ENCODE results near the gene PPP1R3G. TPM values are rescaled to one million over a fixed set of nuclear protein-coding genes. Genes with fewer than 3 reads are reported as not detected.

The PPP1R3G gene
- total and polyA plus RNA-seq, 2 of the 4 experiments (the other 2 are of a cell fraction) = 0.10 to 0.18 TPM

- no peak overlapping the region for H4K8ac ChIP-seq (ENCODE audit: low read depth in 2 of 2, low read length in 2 of 2)
- no peaks in the 10 kb centered on the region for H3K79me1 ChIP-seq (ENCODE audit: low read depth in 1 of 2, low read length in 2 of 2)
- H4K20me1 ChIP-seq (ENCODE audit: insufficient read depth, low read length) = no peaks in the 10 kb centered on the region
- no TSS peak for BruUV-seq (replicated peaks)
- 83% methylated on average over 2 of the region's 9 CpGs; no CpG with 5 or more reads in 1 of the 2 experiments for WGBS, 2 experiments (ENCODE audit: extremely low coverage in 2 of 2, insufficient read length in 1 of 2)
- H4K5ac ChIP-seq (ENCODE audit: low read depth, low read length) = no peak overlapping the region
- dilution Hi-C loops (cut with HindIII; ENCODE audit: low sequenced_read_pairs, unreplicated experiment) = no loop called here
- H3K56ac ChIP-seq (ENCODE audit: extremely low read depth, insufficient read depth, low read length) = no peak overlapping the region
- H2BK20ac ChIP-seq (ENCODE audit: low read depth, low read length) = no peak overlapping the region
- intact Hi-C loops (cut with micrococcal nuclease) = no loop called here
- POLR2A ChIA-PET (ENCODE audit: unreplicated experiment) = no interaction called here
- H3K9me3 ChIP-seq (ENCODE audit: control insufficient read depth, insufficient read depth, low read length) = peaks cover 7% of the 10 kb centered on the region
- no peak overlapping the region for H3K18ac ChIP-seq (ENCODE audit: low read depth, low read length)
- no peak overlapping the region for H2AK9ac ChIP-seq (replicated peaks; ENCODE audit: low read depth, low read length, poor library complexity)
- H4K91ac ChIP-seq (ENCODE audit: insufficient read depth, low read depth, low read length) = no peak overlapping the region
- H2BK15ac ChIP-seq (ENCODE audit: low read depth, low read length) = no peak overlapping the region
- no peak overlapping the region for H2BK5ac ChIP-seq (ENCODE audit: low read depth, low read length, poor library complexity, severe bottlenecking)
- H2AK5ac ChIP-seq (ENCODE audit: low read depth, low read length) = no peak overlapping the region
- H3K9ac ChIP-seq (ENCODE audit: low read depth, low read length) = no peak overlapping the region
- no peak for TF ChIP-seq ELK1 (IDR thresholded peaks at IDR 0.05; ENCODE audit: borderline replicate concordance, low read depth, low read length)
- H3K23ac ChIP-seq (ENCODE audit: low read depth, low read length) = no peak overlapping the region
- no peak overlapping the region for H3K4ac ChIP-seq (ENCODE audit: low read depth, low read length)
- no peaks in the 10 kb centered on the region for H3K36me3 ChIP-seq (ENCODE audit: control insufficient read depth, insufficient read depth, low read length)
- H3K14ac ChIP-seq (replicated peaks; ENCODE audit: low read depth, low read length) = no peak overlapping the region
- 0 out of 2 replicates have a peak, but pooled peaks cover 3% of the 10 kb centered on the region for H3K9me1 ChIP-seq (ENCODE audit: insufficient read depth, low read length)
- no peak for ATAC-seq (ENCODE audit: low read depth)
- H2BK120ac ChIP-seq (ENCODE audit: low read depth, low read length) = no peak overlapping the region
- in situ Hi-C loops (cut with MboI; ENCODE audit: low sequenced_read_pairs) = no loop called here
- no peak overlapping the region for H2AFZ ChIP-seq (replicated peaks; ENCODE audit: low read length, poor library complexity)
- H3K4me1 ChIP-seq (ENCODE audit: control insufficient read depth, insufficient read depth, low read length) = peaks cover 2% of the 10 kb centered on the region
- CTCF ChIA-PET = no interaction called here
- no peak overlapping the region for H3K4me3 ChIP-seq (ENCODE audit: insufficient read depth, low read depth, low read length)
- no peak overlapping the region for H3K27ac ChIP-seq (ENCODE audit: insufficient read depth, low read length)
- no peak for DNase-seq
- no peaks in the 10 kb centered on the region for H3K27me3 ChIP-seq (ENCODE audit: control insufficient read depth, insufficient read depth, low read length)
- no peak overlapping the region for H3K4me2 ChIP-seq (ENCODE audit: low read depth, low read length)
Measured at GRCh38 chr6:5046430-5046829, 38.7 kb upstream of the PPP1R3G start.

Measured in IMR-90 (cell line).